Neutrophil (primary cell): ENCODE results near the gene PPP1R3G.

Source experiments
- H3K27ac ChIP-seq: fragments of 200-600 bp; sonication (generic); 2 replicates; pipeline ENCODE4 v1.5.1; 2016; ENCODE audit warnings: mild to moderate bottlenecking, moderate library complexity
- H3K27me3 ChIP-seq: fragments of 200-600 bp; sonication (generic); 2 replicates; pipeline ENCODE4 v1.6.0; 2016; ENCODE audit warnings: mild to moderate bottlenecking
- H3K36me3 ChIP-seq: fragments of 200-600 bp; sonication (generic); 2 replicates; pipeline ENCODE4 v1.5.1; 2017
- H3K4me1 ChIP-seq, 2 experiments: fragments of 200-600 bp in 1 of 2; sonication (generic) in 1 of 2; 1 replicate in 1 of 2; 2 replicates in 1 of 2; pipeline versions ENCODE4 v1.5.1 to v1.6.1; 2013 to 2016; ENCODE audit warnings: low read depth in 1 of 2, low read length in 1 of 2, mild to moderate bottlenecking in 1 of 2, moderate library complexity in 1 of 2; ENCODE audit not compliant: control insufficient read depth in 1 of 2, insufficient read depth in 1 of 2
- H3K4me3 ChIP-seq, 2 experiments: fragments of 200-600 bp in 1 of 2; sonication (generic) in 1 of 2; 1 replicate in 1 of 2; 2 replicates in 1 of 2; pipeline ENCODE4 v1.5.1; 2013 to 2016; ENCODE audit warnings: low read depth in 1 of 2, low read length in 1 of 2, mild to moderate bottlenecking in 1 of 2, moderate library complexity in 1 of 2
- H3K9me3 ChIP-seq: fragments of 200-600 bp; sonication (generic); 2 replicates; pipeline ENCODE4 v1.5.1; 2016
- CTCF ChIP-seq: fragments of 200-600 bp; sonication (generic); IDR thresholded peaks from 2 replicates; pipeline ENCODE4 v1.5.1; 2016; ENCODE audit warnings: antibody characterized with exemption

Gene PPP1R3G

GRCh38 chr6:5095236-5095635 is 10.1 kb downstream of the PPP1R3G start:
- Histone ChIP-seq H3K27me3 (peaks cover 29% of the 10 kb centered on the region), H3K4me3 (no peak overlapping the region), H3K36me3 (no peaks in the 10 kb centered on the region), H3K9me3 (no peaks in the 10 kb centered on the region), H3K4me1 (no peaks in the 10 kb centered on the region), H3K27ac (no peak overlapping the region)
- TF ChIP-seq CTCF = no peak

DNA sequence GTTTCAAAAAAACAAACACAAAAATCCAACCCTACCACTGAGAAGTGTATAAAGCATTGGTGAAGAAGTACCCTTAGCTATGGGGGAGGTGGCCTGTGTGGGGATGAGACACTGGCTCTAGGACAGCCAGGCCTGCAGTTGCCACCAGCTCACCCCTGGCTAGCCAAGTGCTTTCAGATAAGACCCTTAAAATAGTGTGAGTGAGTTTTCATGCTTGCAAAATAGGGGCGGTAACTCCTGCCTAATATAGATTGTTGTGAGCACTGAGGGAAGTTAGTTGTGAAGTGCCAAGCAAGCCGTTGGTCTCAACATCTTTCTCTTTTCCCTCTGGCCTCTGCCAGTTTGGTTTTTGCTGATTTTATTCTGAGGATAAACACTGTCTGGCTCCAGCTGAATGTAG is 11.3 kb downstream of the PPP1R3G start:
- H3K27me3 ChIP-seq = peaks cover 16% of the 10 kb centered on the region
- H3K36me3 ChIP-seq = no peaks in the 10 kb centered on the region
- H3K27ac ChIP-seq = no peak overlapping the region
- H3K4me1 ChIP-seq = no peaks in the 10 kb centered on the region
- no peaks in the 10 kb centered on the region for H3K9me3 ChIP-seq
- TF ChIP-seq CTCF = no peak
- H3K4me3 ChIP-seq = no peak overlapping the region

GRCh38 chr6:5098501-5099270 is 13.5 kb downstream of the PPP1R3G start:
- no peak overlapping the region for H3K4me3 ChIP-seq
- no peak overlapping the region for H3K27ac ChIP-seq
- no peaks in the 10 kb centered on the region for H3K9me3 ChIP-seq
- H3K36me3 ChIP-seq = no peaks in the 10 kb centered on the region
- H3K27me3 ChIP-seq = no peaks in the 10 kb centered on the region
- H3K4me1 ChIP-seq = peaks cover 0 to 11% of the 10 kb centered on the region in 2 experiments
- TF ChIP-seq CTCF = no peak

DNA sequence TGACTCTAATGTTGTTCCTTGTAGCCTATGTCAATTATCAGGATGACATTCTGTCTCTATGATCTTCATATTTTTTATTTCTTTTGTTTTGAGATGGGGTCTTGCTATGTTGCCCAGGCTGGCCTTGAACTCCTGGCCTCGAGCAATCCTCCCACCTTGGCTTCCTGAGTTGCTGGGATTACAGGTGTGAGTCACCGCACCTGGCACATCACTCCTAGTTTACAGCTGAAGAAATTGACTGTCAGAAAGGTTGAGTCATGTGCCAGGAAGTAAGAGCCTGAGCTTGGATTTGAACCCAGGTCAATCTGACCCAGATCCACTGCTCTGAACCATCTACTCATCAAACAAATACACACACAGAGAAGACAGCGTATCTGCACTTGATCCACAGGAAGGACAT is 14.4 kb downstream of the PPP1R3G start:
- TF ChIP-seq CTCF = no peak
- Histone ChIP-seq H3K4me1 (peaks cover 0 to 11% of the 10 kb centered on the region in 2 experiments), H3K9me3 (no peaks in the 10 kb centered on the region), H3K36me3 (no peaks in the 10 kb centered on the region), H3K27ac (no peak overlapping the region), H3K27me3 (no peaks in the 10 kb centered on the region), H3K4me3 (no peak overlapping the region)

GRCh38 chr6:5100806-5101205 is 15.7 kb downstream of the PPP1R3G start:
- H3K36me3 ChIP-seq = no peaks in the 10 kb centered on the region
- H3K27ac ChIP-seq = no peak overlapping the region
- no peak for TF ChIP-seq CTCF
- H3K4me3 ChIP-seq = no peak overlapping the region
- no peaks in the 10 kb centered on the region for H3K27me3 ChIP-seq
- no peaks in the 10 kb centered on the region for H3K9me3 ChIP-seq
- H3K4me1 ChIP-seq = peaks cover 0 to 11% of the 10 kb centered on the region in 2 experiments
